Measurements from ENCODE around the gene KCNJ14.

KCNJ14 gene

GRCh38 chr19:48452289-48453190 is 2.8 kb upstream of the KCNJ14 start:
- no peak for DNase-seq
- TF ChIP-seq GATA1 (IDR thresholded peaks at IDR 0.05; ENCODE audit: low read depth, low read length) (no peak), POLR2A (IDR thresholded peaks at IDR 0.05; ENCODE audit: low read length) (no peak)

- DNase-seq, result no peak
- no peak for TF ChIP-seq GATA1 (IDR thresholded peaks at IDR 0.05; ENCODE audit: low read depth, low read length)
- no peak for TF ChIP-seq POLR2A (IDR thresholded peaks at IDR 0.05; ENCODE audit: low read length)
Observed at GRCh38 chr19:48454150-48454730, 1.1 kb upstream of the KCNJ14 start.

DNA sequence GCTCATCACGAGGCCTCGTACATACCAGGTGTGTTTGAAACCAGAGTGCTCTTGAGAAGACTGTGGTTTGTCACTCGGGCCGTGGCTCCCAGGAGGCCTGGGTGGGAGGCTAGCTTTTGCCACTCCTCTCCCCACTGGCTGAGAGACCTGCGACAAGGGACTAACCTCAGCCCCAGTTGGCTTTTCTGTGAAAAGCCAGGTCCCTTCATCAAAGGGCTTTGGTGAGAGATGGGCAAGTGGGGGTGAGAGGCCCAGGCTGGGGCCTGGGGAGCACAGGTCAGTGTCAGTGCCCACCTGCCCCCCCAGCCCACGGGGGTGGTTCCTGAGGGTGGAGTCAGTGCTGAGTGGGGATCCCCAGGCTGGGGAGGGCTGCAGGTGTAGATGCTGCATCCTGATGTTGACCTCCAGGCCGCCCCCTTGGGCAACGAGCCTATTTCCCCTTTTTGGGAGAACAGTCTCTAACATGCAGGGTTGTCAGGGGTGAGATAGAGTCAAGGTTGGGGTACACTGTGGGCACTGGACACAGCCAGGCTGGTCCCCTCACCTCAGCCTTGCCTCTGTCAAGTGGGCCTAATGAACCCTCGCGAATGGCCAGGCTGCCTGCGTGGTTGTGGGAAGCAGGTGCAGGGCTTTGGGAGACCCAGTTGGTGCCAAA is 661 bp downstream of the KCNJ14 start:
- TF ChIP-seq GATA1 (IDR thresholded peaks at IDR 0.05; ENCODE audit: low read depth, low read length) (no peak), POLR2A (IDR thresholded peaks at IDR 0.05; ENCODE audit: low read length) (no peak)
- DNase-seq, result no peak

DNA sequence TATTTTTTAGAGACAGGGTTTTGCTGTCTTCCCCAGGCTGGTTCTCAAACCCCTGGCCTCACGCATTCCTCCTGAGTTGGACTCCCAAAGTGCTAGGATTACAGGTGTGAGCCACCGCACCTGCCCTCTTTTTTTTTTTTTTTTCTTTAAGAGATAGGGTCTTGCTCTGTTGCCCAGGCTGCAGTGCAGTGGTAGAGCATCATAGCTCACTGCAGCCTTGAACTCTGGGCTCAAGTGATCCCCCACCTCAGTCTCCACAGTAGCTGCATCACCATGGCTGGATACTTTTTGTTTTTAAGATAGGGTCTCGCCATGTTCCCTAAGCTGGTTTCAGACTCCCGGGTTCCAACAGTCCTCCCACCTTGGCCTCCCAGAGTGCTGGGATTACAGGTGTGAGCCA is 1.5 kb downstream of the KCNJ14 start:
- DNase-seq, result no peak
- TF ChIP-seq POLR2A (IDR thresholded peaks at IDR 0.05; ENCODE audit: low read length) (no peak), GATA1 (IDR thresholded peaks at IDR 0.05; ENCODE audit: low read depth, low read length) (no peak)

DNA sequence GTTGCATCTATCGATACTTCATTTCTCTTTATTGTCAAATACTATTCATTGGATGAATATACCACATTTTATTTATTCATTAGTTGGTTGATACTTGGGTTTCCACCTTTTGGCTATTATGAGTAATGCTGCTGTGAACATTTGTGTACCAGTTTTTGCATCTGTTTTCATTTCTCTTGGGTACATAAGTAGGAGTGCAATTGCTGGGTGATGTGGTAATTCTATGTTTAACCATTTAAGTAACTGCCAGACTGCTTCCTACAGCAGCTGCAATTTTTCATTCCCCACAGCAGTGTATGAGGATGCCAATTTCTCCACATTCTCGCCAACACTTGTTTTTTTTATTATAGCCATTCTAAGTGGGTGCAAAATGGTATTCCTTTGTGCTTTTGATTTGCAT is 2.6 kb downstream of the KCNJ14 start:
- no peak for DNase-seq

GRCh38 chr19:48461651-48461981 is 6.2 kb downstream of the KCNJ14 start:
- no peak for DNase-seq
- TF ChIP-seq POLR2A (IDR thresholded peaks at IDR 0.05; ENCODE audit: low read length) (no peak), GATA1 (IDR thresholded peaks at IDR 0.05; ENCODE audit: low read depth, low read length) (no peak)

More for the DNA sequence above, 2.6 kb downstream of the KCNJ14 start:
- no peak for TF ChIP-seq GATA1 (IDR thresholded peaks at IDR 0.05; ENCODE audit: low read depth, low read length)
- TF ChIP-seq POLR2A (IDR thresholded peaks at IDR 0.05; ENCODE audit: low read length), result no peak

DNA sequence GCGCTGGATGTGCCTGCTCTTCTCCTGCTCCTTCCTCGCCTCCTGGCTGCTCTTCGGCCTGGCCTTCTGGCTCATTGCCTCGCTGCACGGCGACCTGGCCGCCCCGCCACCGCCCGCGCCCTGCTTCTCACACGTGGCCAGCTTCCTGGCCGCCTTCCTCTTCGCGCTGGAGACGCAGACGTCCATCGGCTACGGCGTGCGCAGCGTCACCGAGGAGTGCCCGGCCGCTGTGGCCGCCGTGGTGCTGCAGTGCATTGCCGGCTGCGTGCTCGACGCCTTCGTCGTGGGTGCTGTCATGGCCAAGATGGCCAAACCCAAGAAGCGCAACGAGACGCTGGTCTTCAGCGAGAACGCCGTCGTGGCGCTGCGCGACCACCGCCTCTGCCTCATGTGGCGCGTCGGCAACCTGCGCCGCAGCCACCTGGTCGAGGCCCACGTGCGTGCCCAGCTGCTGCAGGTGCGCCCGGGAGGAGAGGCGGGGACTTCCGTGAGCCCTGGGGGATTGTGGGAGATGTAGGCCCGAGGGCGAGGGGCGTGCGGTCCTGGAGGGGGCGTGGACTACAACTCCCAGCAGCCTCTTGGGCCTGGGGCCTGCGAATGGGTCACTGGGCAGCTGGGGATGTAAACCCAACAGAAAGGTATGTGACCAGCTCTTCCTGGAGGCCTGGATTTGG is 6.7 kb downstream of the KCNJ14 start:
- TF ChIP-seq POLR2A (IDR thresholded peaks at IDR 0.05; ENCODE audit: low read length) (no peak), GATA1 (IDR thresholded peaks at IDR 0.05; ENCODE audit: low read depth, low read length) (no peak)
- no peak for DNase-seq

DNA sequence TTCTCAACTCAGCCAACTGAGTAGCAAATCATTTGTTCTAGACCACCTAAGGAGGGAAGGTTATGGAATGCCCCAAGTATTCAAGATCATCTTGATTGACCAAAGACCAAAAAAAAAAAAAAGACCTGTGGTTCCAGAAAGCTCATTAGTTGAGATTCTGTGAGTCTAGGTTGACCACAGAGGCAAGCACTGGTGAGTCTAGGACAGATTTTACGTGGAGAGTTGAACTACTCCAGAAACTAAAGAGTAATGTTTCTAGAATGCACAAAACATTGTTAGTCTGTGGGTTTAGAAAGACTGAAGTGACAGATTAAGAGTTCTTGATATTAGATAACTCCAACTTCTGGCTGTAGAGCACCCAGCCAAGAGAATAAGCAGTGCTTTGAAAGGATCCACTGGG is 9.8 kb downstream of the KCNJ14 start:
- TF ChIP-seq GATA1 (IDR thresholded peaks at IDR 0.05; ENCODE audit: low read depth, low read length) (no peak), POLR2A (IDR thresholded peaks at IDR 0.05; ENCODE audit: low read length) (no peak)
- no peak for DNase-seq

DNA sequence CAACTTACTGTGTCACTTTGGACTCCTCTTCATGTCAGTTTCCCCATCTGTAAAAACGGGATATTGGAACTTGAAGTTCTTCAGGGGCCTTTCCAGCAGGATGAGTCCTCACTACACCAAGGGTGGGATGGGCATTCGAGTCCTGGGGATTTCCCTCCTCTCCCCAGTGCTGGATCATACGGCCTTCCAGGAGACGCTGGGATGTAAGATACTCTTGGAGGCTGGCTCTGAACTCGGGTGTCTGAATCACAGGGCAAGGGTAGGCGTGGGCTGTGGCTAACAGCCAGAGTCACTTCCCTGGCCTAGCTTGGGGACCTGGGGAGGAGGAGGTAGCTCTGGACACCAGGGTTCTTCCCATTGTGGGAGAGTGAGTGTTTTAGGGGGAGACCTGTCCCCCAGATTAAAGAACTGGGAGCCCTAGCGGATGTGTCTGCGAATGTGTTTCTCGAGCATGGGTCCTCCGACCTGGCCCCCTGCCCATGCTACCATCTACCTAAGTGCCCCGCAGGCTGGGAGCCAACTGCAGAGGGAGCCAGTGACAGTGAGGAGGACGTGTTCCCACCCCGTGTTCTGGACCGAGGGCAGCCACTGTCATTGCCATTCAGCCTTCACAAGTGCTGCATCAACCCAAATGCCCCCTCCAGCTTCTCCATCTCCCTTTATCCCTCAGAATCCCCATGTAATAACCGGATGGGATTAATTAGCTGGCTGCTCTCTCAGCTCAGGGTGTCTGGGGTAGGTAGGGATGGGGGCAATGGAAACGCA is 11.4 kb downstream of the KCNJ14 start:
- no peak for DNase-seq
- TF ChIP-seq GATA1 (IDR thresholded peaks at IDR 0.05; ENCODE audit: low read depth, low read length) (no peak), POLR2A (IDR thresholded peaks at IDR 0.05; ENCODE audit: low read length) (no peak)

- no peak for TF ChIP-seq GATA1 (IDR thresholded peaks at IDR 0.05; ENCODE audit: low read depth, low read length)
- no peak for TF ChIP-seq POLR2A (IDR thresholded peaks at IDR 0.05; ENCODE audit: low read length)
- peak; percentile 100 for DNase-seq
Observed at GRCh38 chr19:48468772-48469288, 13.5 kb downstream of the KCNJ14 start.

DNA sequence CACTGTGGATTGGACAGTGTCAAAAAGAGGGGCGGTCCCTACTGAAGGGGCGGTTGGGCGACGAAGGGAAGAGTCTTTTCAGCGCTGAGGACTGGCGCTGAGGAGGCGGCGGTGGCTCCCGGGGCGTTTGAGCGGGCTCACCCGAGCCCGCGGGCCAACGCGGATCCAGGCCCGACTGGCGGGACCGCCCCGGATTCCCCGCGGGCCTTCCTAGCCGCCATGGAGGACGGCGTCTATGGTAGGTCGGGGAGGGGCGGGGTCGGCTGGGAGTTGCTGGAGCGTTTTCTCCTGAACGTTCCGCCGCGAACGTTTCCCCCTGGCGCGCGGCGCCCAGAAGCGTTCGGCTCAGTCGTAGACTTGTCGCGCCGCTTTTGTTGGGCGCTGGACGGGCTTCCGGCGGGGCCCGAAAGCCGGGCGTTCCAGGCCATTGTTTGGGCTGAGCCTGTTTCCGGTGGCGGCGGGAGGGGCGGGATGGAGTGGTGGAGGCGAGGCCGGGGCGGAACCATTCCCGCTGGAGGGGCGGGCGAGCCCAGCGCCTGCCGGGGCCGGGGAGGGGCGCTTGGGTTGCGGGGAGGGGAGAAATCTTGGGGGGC is 14.0 kb downstream of the KCNJ14 start, which contains the start of gene CYTH2:
CYTH2 (plus strand) TSS at position 81 of the 593 bp plus-strand sequence; CDS start at position 220, 139 bp downstream.
- DNase-seq, result peak; percentile 82 to 88
- TF ChIP-seq POLR2A (IDR thresholded peaks at IDR 0.05; ENCODE audit: low read length) (peak; percentile 97), GATA1 (IDR thresholded peaks at IDR 0.05; ENCODE audit: low read depth, low read length) (no peak)

GRCh38 chr19:48469934-48470680 is 14.7 kb downstream of the KCNJ14 start:
- no peak for DNase-seq
- TF ChIP-seq GATA1 (IDR thresholded peaks at IDR 0.05; ENCODE audit: low read depth, low read length), result no peak
- no peak for TF ChIP-seq POLR2A (IDR thresholded peaks at IDR 0.05; ENCODE audit: low read length)
